HUES6 (cell line): Measurements from ENCODE around the gene KCNAB2.

Experiments used
- H3K27ac ChIP-seq: 2 replicates; pipeline ENCODE4 v1.7.0; 2013; ENCODE audit warnings: low read depth, mild to moderate bottlenecking, low read length, inconsistent platforms
- H3K27me3 ChIP-seq: 2 replicates; pipeline ENCODE4 v1.6.1; 2013; ENCODE audit warnings: low read length; ENCODE audit not compliant: control insufficient read depth, insufficient read depth
- H3K36me3 ChIP-seq: 2 replicates; pipeline ENCODE4 v1.6.1; 2013; ENCODE audit warnings: low read length; ENCODE audit not compliant: control insufficient read depth, insufficient read depth
- H3K4me1 ChIP-seq: 2 replicates; pipeline ENCODE4 v1.6.1; 2013; ENCODE audit warnings: low read length; ENCODE audit not compliant: control insufficient read depth, insufficient read depth
- H3K4me3 ChIP-seq: 2 replicates; pipeline ENCODE4 v1.5.1; 2013; ENCODE audit warnings: low read depth, low read length
- H3K9ac ChIP-seq: one replicate; pipeline ENCODE4 v1.6.1; 2013; ENCODE audit warnings: mild to moderate bottlenecking, low read length
- H3K9me3 ChIP-seq: 2 replicates; pipeline ENCODE4 v1.6.1; 2013; ENCODE audit warnings: low read depth, low read length; ENCODE audit not compliant: control insufficient read depth, insufficient read depth

The KCNAB2 gene

GRCh38 chr1:6024376-6024775 is 21.3 kb upstream of the KCNAB2 start:
- Histone ChIP-seq H3K27me3 (peaks cover 6% of the 10 kb centered on the region; the same call in 1 of the 2 replicates), H3K36me3 (no peaks in the 10 kb centered on the region), H3K9ac (no peak overlapping the region), H3K9me3 (no peaks in the 10 kb centered on the region), H3K27ac (no peak overlapping the region), H3K4me3 (no peak overlapping the region), H3K4me1 (peaks cover 15% of the 10 kb centered on the region)

- no peaks in the 10 kb centered on the region for H3K36me3 ChIP-seq
- peaks cover 6% of the 10 kb centered on the region; the same call in 1 of the 2 replicates for H3K27me3 ChIP-seq
- peak overlapping the region; percentile 1 for H3K9ac ChIP-seq
- H3K4me1 ChIP-seq: peaks cover 15% of the 10 kb centered on the region
- H3K4me3 ChIP-seq: peak overlapping the region; percentile 20; the same call in 1 of the 2 replicates
- H3K9me3 ChIP-seq: no peaks in the 10 kb centered on the region
- no peak overlapping the region for H3K27ac ChIP-seq
Measured at GRCh38 chr1:6025269-6026094, 20.2 kb upstream of the KCNAB2 start.

GRCh38 chr1:6026095-6026809 is 19.4 kb upstream of the KCNAB2 start:
- Histone ChIP-seq H3K36me3 (no peaks in the 10 kb centered on the region), H3K9ac (peak overlapping the region; percentile 1), H3K4me3 (peak overlapping the region; percentile 20; the same call in 1 of the 2 replicates), H3K27ac (no peak overlapping the region), H3K9me3 (no peaks in the 10 kb centered on the region), H3K4me1 (peaks cover 15% of the 10 kb centered on the region), H3K27me3 (peaks cover 6% of the 10 kb centered on the region; the same call in 1 of the 2 replicates)

- Histone ChIP-seq H3K4me3 (no peak overlapping the region), H3K9ac (no peak overlapping the region)
Measured at GRCh38 chr1:6027591-6027990, 18.1 kb upstream of the KCNAB2 start.

GRCh38 chr1:6028042-6028850 is 17.4 kb upstream of the KCNAB2 start:
- Histone ChIP-seq H3K4me1 (peaks cover 15% of the 10 kb centered on the region), H3K4me3 (no peak overlapping the region)

More at GRCh38 chr1:6027591-6027990, 18.1 kb upstream of the KCNAB2 start:
- Histone ChIP-seq H3K4me1 (peaks cover 15% of the 10 kb centered on the region), H3K9me3 (no peaks in the 10 kb centered on the region), H3K27me3 (peaks cover 6% of the 10 kb centered on the region; the same call in 1 of the 2 replicates), H3K27ac (no peak overlapping the region), H3K36me3 (no peaks in the 10 kb centered on the region)

GRCh38 chr1:6029351-6029750 is 16.3 kb upstream of the KCNAB2 start:
- Histone ChIP-seq H3K4me3 (no peak overlapping the region), H3K27me3 (peaks cover 6% of the 10 kb centered on the region; the same call in 1 of the 2 replicates), H3K9ac (no peak overlapping the region), H3K36me3 (no peaks in the 10 kb centered on the region), H3K4me1 (peaks cover 17% of the 10 kb centered on the region), H3K9me3 (no peaks in the 10 kb centered on the region), H3K27ac (no peak overlapping the region)

More at GRCh38 chr1:6028042-6028850, 17.4 kb upstream of the KCNAB2 start:
- Histone ChIP-seq H3K9me3 (no peaks in the 10 kb centered on the region), H3K27me3 (peaks cover 6% of the 10 kb centered on the region; the same call in 1 of the 2 replicates), H3K27ac (no peak overlapping the region), H3K9ac (no peak overlapping the region), H3K36me3 (no peaks in the 10 kb centered on the region)

- Histone ChIP-seq H3K4me3 (no peak overlapping the region), H3K27ac (no peak overlapping the region), H3K4me1 (peaks cover 23% of the 10 kb centered on the region), H3K9me3 (no peaks in the 10 kb centered on the region), H3K36me3 (no peaks in the 10 kb centered on the region), H3K27me3 (peaks cover 1% of the 10 kb centered on the region; the same call in 1 of the 2 replicates), H3K9ac (no peak overlapping the region)
Measured at GRCh38 chr1:6030132-6030531, 15.6 kb upstream of the KCNAB2 start.

- no peaks in the 10 kb centered on the region for H3K36me3 ChIP-seq
- no peaks in the 10 kb centered on the region for H3K9me3 ChIP-seq
- H3K9ac ChIP-seq: no peak overlapping the region
- H3K27me3 ChIP-seq: no peaks in the 10 kb centered on the region; the same call in 1 of the 2 replicates
- no peak overlapping the region for H3K27ac ChIP-seq
- H3K4me3 ChIP-seq: no peak overlapping the region
- H3K4me1 ChIP-seq: peaks cover 24% of the 10 kb centered on the region
Measured at GRCh38 chr1:6030547-6031261, 15.0 kb upstream of the KCNAB2 start.

GRCh38 chr1:6033124-6033523 is 12.6 kb upstream of the KCNAB2 start:
- Histone ChIP-seq H3K4me3 (no peak overlapping the region), H3K9ac (no peak overlapping the region), H3K36me3 (no peaks in the 10 kb centered on the region)

More at GRCh38 chr1:6033124-6033523, 12.6 kb upstream of the KCNAB2 start:
- Histone ChIP-seq H3K4me1 (peaks cover 18% of the 10 kb centered on the region), H3K9me3 (no peaks in the 10 kb centered on the region), H3K27ac (no peak overlapping the region), H3K27me3 (no peaks in the 10 kb centered on the region; the same call in 1 of the 2 replicates)
